Measurements from ENCODE around the gene AMH.

- TF ChIP-seq, protein P1, sequence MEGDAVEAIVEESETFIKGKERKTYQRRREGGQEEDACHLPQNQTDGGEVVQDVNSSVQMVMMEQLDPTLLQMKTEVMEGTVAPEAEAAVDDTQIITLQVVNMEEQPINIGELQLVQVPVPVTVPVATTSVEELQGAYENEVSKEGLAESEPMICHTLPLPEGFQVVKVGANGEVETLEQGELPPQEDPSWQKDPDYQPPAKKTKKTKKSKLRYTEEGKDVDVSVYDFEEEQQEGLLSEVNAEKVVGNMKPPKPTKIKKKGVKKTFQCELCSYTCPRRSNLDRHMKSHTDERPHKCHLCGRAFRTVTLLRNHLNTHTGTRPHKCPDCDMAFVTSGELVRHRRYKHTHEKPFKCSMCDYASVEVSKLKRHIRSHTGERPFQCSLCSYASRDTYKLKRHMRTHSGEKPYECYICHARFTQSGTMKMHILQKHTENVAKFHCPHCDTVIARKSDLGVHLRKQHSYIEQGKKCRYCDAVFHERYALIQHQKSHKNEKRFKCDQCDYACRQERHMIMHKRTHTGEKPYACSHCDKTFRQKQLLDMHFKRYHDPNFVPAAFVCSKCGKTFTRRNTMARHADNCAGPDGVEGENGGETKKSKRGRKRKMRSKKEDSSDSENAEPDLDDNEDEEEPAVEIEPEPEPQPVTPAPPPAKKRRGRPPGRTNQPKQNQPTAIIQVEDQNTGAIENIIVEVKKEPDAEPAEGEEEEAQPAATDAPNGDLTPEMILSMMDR (IDR thresholded peaks at IDR 0.05), result no peak
- no peak for TF ChIP-seq ZFX (IDR thresholded peaks at IDR 0.05; ENCODE audit: borderline replicate concordance)
These were observed 22.3 kb downstream of the AMH start for GRCh38 chr19:2271234-2272103.

Data from 22Rv1 (cell line).